Measurements from ENCODE around the gene TMEM50B. TPM values are rescaled to one million over a fixed set of nuclear protein-coding genes. Genes with fewer than 3 reads are reported as not detected.
"Not testable (repeated sequence)": the region's sequence is repeated elsewhere in the genome, so short reads cannot be mapped to it uniquely, and the experiment has no call there.

Gene TMEM50B
- total RNA-seq, 1 experiment from 2014 or later, result 34.9 TPM

DNA sequence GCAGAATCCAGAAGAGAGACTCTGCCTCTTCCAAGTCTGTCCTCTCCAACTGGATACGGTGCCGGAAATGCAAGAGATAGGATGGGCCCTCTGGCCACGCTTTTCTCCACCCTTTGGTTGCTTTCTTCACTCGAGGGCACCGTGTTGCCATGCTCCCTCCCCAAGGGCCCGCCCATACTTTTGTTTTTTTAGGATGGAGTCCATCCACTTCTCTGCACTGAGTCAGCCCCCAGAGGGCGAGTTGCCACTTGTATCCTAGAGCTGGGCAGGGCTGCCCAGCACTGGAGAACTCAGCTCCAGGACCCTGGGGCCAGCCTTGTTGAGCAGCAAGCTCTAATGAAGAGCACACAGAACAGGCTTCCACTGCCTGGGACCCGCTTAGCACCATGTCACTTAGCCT lies 51.1 kb downstream of the TMEM50B start:
- peak; percentile 49 for DNase-seq (ENCODE audit: low read depth)

DNA sequence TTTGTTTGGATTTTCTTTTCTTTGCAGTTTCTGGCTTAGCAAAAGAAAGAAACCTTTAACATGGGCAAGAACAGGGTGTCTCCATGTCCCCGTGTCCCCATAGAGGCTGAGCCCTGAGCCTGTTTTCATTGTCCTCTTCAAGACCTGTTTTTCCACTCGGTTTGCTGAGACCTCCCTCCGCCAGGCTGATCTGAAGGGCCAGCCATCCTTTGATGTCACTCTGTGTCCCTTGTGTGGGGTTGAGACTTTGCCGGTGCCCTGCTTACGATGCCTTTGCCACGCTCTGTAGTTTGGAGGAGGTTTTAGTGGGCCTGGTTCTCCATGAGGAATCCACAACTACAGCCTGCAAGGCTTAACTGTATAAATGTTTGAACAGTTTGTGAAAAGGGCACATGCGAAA lies 52.7 kb downstream of the TMEM50B start:
- no peak for DNase-seq (ENCODE audit: low read depth)

DNA sequence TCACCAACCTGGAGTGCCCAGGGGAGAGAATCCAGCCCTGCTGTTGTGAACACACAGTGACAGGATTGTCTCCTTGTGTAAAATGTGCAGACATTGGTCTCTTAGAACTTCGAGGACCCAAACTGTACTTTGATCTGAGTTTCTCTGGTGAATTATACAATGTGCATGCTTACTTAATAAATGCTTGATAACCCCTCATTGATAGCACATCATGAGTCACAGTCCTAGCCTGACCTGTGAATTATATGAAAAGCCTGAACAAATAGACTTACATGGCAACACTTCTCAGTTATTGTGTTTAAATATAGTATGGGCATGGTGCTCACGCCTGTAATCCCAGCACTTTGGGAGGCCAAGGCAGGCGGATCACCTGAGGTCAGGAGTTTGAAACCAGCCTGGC lies 53.9 kb downstream of the TMEM50B start:
- DNase-seq (ENCODE audit: low read depth), result no peak

DNA sequence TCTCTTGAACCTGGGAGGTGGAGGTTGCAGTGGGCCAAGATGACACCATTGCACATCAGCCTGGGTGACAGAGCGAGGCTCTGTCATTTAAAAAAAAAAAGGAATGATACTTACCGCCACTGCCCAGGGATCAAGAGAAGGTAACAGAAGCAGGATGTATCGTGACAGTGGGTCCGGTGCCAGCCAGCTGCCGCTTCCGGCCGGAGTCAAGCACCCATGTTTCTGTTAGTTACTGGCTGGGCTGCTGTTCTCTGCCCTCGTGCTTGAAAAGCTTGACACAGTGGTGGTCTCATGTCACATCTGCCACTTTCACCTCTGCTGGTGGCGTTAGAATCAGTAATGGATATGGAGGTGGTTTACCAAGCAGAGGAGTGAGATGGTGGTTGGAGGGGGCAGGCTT lies 55.6 kb downstream of the TMEM50B start:
- no peak for DNase-seq (ENCODE audit: low read depth)

DNA sequence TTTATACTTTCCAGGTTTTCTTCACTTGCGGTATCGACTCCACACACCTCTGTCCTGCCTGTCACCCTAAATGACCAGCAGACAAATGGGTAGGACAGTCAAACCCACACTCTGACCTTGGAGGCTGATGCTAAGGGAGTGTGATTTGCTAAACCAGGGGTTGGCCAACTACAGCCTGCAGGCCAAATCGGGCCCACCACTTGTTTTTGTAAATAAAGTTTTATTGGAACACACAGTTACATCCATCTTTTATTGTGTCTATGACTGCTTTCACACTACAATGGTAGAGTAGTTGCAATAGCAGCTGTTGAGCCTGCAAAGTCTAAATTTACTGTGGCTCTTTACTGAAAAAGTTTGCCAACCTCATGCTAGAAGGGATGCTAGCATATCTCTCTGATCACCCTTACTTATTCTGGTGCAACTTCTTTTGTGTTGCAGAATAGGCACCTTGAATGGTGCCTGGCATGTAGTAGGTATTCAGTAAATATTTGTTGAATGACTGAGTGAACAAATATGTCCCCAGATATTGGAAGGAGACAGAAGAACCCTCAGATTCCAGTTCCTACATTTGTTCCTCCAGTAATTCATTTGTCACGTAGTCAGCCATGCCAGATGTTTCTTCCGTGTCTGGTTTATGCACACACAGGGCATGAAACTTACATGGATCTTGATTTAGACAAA lies 57.9 kb downstream of the TMEM50B start:
- no peak for DNase-seq (ENCODE audit: low read depth)

DNA sequence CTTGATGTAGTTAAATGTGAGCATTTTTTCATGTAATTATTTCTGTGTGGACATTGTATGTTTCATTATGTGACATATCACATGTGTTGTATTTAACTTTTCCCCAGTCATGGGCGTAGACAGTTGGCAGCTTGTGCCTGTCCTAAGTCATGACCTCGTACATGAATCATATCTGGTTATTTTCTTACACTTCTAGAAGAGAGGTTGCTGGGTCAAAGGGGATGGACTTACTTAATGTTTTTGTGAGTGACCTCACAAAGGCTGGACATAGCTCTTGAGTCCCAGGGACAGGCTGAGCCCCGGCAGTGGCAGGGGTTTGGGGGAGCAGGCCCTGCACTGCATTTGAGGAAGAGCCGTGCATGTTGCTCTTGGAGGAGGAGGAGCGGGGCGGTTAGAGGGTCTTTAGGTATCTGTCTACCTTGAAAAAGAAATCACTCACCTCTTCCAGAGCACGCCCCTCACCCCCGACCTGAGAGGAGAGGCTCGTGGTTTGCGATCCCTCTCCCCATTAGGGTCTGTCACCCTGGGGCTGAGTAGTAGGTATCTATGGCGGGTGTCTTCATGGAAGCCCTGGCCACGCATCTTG lies 60.1 kb downstream of the TMEM50B start:
- DNase-seq (ENCODE audit: low read depth), result no peak

DNA sequence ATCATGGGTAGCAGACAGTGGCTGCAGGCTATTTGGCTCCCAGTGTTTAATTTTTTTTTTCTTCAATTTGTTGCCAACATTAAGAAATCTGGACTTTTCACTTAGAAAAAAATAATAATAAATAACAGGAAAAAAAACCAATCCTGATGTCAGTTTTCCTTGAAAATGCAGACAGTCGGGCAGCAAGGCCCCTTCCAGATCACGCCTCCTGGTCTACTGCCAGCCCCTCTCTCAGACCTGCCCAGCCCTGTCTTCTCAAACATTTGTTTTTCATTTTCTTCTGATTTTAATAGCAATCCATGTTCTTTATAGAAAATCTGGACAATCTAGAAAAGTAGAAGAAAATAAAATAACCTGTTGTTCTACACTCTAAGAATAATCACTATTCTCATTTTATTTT lies 61.1 kb downstream of the TMEM50B start:
- DNase-seq (ENCODE audit: low read depth), result no peak

DNA sequence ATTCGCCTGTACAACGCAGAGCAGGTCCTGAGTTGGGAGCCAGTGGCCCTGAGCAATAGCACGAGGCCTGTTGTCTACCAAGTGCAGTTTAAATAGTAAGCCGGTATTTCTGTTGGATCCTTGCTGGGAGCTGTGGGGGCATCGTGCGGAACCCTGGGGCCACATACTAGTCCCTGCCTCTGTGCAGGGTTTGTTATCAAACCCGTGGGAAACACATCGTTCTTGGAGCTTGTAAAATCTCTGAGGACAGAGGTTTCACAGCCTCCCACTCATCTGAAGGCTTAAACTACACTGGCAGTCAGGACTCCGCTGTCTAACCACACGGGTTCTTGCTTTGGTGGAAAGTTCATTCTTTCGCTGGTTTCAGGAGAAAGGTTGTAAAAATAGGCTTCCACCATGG lies 64.8 kb downstream of the TMEM50B start:
- no peak for DNase-seq (ENCODE audit: low read depth)

DNA sequence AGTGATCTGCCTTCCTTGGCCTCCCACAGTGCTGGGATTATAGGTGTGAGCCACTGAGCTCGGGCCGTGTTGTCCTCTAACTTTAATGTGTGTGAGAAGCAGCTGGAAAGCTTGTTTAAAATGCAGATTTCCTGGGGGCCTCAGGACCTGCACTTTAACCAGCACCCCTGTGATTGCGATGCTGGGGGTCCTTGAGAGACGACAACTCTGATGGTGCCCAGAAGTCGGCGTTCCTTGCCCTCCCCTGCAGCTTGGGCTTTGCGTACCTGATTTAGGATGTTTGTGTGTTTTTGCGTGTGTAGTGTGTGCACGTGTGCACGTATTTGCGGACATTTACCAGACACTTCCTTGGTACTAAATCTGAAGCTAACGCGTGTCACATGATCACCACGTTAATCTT lies 65.7 kb downstream of the TMEM50B start:
- DNase-seq (ENCODE audit: low read depth), result no peak

DNA sequence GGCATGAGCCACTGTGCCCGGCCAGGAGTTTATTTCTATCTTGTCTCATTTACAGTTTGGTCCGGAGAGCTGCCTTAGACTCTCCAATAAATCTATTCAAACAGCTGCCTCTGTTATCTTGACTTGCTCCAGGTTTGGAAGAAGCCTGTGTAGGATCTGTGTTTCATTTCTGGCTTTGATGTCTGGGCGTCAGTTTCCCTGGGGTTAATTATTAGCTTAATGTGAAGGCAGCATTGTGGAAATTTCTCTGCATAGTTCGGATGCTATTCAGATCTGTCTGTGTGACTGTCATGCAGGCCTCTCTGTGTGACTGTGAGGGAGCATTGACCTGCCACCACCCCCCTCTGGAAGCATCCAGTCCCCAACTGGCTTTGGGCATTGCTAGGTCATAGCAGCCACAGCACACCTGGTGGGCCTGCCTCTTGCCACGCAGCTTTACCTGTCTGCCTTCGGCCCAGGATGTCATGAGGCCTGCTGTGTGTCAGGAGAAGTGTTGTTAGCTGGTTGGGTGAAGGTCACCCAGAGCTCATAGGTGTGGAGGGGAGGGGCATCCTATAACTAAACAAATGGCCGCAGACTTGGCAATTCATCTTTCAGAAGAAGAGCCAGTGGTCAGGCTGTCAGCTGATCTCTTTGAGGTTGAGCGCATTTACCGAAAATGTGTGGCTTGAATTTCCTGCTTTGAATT lies 66.8 kb downstream of the TMEM50B start:
- DNase-seq (ENCODE audit: low read depth), result no peak

DNA sequence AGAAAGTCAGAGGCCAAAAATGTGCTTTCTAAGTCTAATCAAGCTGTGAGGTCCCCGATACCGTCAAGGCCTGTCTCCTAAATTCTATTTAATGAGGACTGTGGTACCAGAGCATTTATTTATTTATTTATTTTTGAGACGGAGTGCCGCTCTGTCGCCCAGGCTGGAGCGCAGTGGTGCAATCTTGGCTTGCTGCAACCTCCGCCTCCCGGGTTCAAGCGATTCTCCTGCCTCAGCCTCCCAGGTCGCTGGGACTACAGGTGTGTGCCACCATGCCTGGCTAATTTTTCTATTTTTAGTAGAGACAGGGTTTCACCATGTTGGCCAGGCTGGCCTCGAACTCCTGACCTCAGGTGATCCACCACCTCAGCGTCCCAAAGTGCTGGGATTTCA lies 67.3 kb downstream of the TMEM50B start:
- DNase-seq (ENCODE audit: low read depth), result not testable (repeated sequence)

DNA sequence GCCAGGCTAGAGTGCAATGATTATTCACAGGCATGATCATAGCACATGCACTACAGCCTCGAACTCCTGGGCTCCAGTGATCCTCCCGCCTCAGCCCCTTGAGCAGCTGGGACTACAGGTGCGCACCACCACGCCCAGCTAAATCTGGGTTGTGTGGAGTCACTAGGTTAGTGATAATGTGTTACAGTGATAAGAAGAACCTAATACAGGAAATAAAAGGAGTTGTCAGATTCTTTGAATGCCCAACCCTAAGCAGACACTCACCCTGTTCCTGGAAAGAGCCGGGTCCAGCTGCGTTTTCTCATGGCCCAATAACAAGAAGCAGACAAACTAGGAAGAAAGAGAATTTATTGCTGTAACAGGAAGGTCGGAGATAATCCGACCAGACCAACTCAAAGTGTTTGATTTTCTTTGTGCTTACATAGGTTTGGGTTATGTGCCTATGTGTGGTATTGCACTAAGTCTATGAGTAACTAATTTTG lies 67.8 kb downstream of the TMEM50B start:
- DNase-seq (ENCODE audit: low read depth), result no peak

DNA sequence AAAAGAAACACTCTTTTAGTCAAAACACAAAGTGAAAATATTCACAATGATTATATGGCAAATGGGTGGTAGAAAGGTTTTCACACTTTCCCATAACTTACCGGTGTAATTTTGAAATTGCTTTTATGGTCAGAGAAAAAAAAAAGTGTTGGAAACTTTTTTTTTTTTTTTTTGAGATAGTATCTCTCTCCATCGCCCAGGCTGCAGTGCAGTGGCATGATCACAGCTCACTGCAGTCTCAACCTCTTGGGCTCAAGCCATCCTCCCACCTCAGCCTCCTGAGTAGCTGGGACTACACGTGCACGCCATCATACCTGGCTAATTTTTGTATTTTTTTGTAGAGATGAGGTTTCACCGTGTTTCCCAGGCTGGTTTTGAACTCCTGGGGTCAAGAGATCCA lies 73.3 kb downstream of the TMEM50B start:
- no peak for DNase-seq (ENCODE audit: low read depth)

DNA sequence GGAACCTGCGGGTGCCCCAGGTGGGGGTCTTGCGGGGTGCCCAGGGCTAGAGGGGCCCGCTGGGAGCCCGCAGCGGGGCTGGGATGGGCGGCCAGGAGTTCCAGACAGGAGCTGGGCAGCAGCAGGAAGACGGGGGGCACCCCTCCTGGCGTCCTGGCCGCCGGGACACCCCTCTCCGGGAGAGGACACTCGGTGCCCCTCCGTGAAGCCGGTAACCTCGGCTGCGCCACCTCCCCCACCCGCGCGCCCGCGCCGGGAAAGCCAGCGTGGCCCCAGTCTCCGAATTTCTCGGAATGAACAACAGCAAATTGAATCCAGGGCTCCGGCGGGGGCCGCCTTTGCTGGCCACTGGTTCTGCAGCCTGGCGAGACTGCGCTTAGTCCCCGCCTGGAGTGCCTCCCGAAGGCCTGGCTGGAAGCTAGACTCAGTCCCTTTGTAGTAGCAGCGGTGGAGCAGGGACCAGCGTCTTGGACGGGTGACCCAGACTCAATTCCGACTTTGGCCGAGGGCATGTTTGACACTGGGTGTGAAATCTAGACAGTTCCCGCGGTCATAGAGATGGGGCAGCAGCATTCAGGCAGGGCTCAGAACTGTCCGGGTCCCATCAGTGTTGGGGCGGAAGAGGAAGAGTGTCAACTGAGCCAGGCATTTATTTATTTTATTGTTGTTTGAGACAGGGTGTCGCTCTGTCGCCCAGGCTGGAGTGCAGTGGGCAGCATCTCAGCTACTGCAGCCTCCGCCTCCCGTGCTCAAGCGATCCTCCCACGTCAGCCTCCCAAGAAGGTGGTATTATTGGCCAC lies 75.8 kb downstream of the TMEM50B start:
- DNase-seq (ENCODE audit: low read depth), result peak; percentile 55

DNA sequence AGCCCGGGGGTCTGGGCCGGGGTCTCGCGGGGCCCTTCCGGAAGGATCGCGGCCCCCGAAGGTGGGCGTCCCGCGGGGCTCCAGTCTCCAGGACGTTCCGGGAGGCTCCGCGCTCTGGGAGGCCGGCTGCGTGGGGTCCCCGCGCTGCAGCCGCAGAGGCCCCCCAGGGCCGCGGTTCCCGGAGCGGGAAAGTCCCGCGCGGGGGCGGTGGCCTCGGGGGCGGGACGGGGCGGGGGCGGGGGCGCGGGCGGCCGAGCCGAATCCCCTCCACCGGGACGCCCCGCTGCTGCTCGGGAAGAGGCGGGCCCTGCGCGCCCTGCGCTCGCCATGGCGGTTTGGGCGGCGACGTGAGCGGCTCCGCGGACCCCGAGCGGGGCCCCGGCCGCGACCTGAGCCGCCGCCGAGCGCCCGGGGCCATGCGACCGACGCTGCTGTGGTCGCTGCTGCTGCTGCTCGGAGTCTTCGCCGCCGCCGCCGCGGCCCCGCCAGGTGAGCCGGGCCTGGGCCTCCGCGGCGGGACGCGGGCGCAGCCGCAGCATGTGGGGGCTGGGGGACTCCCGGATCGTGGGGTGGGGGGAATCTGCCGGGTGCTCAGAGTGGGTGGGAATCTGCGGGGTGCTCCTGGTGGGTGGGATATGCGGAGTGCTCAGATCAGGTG lies 76.5 kb downstream of the TMEM50B start, which contains the start of gene IFNGR2:
Gene IFNGR2, plus strand, starts transcription at position 286 of the 658 bp plus-strand sequence. Its CDS starts 131 bp downstream, at position 417.
- peak; percentile 74 for DNase-seq (ENCODE audit: low read depth)

DNA sequence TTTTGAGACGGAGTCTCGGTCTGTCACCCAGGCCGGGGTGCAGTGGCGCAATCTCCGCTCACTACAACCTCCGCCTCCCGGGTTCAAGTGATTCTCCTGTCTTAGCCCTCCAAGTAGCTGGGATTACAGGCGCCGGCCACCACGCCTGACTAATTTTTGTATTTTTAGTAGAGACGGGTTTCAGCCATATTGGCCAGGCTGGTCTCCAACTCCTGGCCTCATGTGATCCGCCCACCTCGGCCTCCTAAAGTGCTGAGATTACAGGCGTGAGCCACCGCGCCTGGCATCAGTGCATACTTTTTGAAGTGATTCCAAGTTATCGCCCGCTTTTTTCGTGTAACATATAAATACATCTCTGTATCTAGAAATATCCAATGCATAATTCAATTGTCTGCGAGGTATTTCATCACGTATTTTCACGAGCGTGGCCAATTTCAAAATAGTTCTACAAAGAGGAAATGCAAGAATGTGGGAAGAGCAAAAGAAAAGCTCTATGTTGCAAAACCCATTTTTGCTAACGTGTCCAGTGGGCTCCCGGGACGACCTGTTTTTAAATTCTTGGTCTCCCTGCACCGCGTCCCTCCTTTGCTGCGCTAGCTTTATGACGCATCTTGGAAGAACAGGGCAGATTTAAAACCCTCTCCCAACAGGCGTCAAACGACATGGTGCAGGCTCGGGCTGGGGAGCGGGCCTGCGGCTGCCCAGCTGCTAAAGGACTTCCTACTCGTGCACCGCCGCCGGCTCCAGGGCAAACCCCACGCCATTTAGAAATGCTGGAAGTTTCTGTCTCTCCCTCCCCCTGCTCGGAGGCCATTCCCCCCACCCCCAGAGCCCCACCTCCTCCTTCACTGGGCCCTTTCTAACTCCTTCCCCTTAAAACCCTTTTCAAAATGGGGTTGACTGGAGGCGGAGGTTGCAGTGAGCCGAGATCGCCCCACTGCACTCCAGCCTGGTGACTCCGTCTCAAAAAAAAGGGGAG lies 77.5 kb downstream of the TMEM50B start:
- DNase-seq (ENCODE audit: low read depth), result peak; percentile 75

DNA sequence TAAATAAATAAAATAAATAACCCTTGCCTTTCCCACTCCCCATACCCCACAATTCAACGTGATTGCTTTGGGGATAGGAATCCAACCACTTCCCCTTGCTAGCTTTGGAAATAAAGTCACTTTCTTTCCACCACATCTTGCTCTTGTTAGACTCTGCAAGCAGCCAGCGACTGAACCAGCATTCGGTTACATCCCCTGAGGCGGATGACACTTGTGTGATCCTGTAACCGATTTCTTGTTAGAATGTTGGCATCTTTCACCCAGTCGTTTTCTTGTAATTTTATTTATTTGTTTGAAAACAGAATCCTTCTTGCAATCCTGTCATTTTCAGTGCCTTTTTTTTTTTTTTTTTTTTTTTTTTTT lies 78.2 kb downstream of the TMEM50B start:
- DNase-seq (ENCODE audit: low read depth), result no peak

Data from Daoy (cell line).